GDM1 (cell line): ENCODE data around the gene SND1.
"Not testable (repeated sequence)": the region's sequence is repeated elsewhere in the genome, so short reads cannot be mapped to it uniquely, and the experiment has no call there.

ENCODE experiments used
- DNase-seq: peaks from one replicate; lab custom pipeline; 2025; lab: John Stamatoyannopoulos, UW

SND1 gene

DNA sequence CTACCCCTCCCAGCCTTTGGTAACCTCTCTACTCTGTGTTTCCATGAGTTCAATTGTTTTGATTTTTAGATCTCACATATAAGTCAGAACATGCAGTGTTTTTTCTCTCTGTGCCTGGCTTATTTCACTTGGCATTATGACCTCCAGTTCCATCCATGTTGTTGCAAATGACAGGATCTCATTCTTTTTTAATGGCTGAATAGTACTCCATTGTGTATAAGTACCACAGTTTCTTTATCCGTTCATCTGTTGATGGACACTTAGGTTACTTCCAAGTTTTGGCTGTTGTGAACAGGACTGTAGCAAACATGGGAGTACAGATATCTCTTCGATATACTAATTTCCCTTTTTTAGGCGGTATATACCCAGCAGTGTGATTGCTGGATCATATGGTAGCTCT, 237.7 kb downstream of the SND1 start:
- DNase-seq = no peak

DNA sequence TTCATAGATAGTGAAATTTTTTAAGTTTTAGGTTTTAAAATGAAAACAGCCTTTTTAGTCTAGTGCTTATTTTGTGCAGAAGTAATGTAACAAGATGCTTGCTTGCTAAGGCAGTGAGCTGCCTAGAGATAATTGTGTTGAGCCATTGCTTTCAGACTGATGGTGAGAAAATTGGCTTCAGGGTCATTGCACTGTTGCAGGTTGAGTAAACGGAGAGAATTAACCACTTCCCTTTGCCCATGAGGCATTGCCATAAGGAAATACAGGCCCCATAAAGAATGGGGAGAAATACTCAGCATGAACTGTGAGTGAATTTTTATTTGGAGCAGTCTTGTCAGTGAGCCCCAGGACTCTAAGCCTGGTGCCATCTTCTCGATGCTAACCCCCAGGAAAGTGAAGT, 238.7 kb downstream of the SND1 start:
- DNase-seq = no peak

DNA sequence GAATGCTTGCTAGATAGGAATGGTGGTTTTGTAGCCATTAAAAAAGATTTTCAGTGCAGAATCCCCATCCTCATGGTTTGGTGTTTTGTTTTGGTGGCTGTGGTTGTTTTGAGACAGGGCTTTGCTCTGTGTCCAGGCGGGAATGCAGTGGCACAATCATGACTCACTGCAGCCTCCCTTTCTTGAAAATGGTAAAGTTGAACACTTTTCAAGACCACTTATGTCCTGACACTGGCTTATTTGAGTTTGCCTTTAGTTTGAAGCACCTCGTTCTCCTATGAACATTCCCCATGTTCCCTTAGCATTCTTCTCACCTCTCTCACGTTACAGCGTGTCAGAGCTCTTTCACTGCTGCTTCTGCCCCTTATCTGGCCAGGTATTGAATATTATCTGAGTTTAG, 239.2 kb downstream of the SND1 start:
- DNase-seq = no peak

DNA sequence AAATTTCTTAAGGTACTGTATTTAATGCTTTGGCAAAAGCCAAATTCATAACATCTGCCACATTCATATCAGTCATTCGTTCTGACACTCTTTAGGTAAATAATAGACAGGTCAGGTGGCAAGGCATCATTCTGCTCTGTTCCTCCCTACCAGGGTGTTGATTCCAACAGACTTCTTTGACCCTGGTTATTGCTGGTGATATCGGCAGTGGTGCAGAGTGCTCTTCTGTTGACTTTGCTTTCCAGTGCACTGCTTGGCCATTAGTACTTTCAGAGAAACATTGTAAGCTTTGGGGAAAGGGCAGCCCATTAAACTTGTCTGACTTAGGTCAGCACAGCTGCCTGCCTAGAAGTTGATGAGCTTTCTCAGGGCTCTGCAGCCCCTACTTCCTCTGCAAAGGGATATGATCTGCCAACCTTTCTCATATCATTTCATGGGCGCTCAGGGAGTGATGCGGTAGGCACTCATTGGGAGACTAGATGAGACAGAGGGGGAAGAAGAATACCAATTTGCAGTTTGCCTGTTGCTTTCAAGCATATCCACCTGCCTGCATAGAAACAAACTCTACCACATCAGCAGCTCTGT, 240.0 kb downstream of the SND1 start:
- DNase-seq = no peak

DNA sequence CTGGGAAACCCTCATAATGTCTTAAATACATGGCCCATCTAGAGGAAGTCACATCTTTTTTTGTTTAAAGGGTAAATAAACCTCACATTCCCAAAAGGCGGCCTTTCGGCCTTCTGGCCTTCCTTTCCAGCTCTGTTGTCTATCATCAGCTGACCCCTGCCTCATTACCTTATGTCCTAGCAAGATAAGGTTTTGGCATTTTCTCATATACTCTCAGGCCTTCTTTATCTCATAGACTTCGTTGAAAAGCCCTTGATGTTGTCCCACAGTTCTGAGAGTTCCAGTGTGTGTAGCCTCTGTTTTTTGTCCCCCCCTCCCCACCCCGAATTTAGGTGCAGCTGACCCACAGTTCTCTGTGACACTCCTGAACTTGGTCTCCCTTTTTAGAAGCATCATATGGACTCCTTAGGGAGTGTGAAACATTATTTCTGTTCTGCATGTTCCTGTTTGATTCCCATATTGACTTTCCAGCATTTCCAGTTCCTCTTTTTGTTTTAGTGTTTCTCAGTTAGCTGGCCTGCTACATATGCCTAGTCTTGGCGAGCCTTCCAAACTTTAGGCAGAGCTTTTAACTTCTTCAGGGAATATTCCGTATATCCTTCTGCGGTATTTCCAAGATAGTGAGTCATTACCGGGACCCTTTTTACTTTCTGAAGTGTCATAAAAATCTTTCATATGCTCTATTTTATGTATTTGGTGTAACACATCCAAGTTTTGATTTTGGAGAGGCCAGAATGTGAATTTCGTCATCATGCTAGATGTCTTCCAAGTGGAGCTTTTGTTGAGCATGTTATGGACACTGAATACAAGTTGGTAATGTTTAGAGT, 240.7 kb downstream of the SND1 start:
- no peak for DNase-seq

DNA sequence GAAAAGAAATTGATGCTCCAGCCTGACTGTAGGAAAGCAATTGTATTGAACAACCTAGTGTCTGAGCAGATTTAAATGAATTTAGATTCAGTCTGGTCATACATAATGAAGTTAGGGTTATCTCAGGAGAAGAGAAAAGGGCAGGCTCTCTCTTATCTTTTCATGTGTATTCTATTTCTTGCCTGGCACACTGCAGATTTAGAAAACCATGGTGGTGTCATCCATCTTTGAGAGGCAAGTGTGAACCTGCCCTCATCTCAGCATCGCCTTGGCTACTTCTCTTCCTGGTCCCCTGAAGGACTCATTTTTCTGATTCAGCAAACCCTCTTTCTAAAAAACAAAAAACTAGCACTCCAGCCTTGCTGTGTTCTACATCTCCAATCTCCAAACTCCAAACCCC, 241.6 kb downstream of the SND1 start:
- DNase-seq = no peak

DNA sequence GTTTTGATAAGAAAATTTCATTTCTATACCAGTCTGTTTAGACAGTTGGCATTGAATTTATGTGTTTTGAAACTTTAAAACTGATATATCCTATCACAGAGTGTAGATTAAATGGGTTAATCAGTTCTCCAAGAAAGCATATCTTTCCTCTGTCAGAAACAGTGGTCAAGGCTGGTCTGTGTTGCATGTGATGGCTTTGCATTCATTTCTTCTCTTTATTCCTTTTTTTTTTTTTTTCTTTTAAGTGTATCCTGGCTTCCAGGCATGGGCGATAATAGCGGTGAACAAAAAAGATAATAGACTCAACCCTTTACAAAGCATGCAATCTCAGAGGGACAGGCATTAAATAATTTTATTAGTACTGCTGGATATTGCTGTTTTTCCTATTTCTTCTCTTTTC, 242.6 kb downstream of the SND1 start:
- no peak for DNase-seq

DNA sequence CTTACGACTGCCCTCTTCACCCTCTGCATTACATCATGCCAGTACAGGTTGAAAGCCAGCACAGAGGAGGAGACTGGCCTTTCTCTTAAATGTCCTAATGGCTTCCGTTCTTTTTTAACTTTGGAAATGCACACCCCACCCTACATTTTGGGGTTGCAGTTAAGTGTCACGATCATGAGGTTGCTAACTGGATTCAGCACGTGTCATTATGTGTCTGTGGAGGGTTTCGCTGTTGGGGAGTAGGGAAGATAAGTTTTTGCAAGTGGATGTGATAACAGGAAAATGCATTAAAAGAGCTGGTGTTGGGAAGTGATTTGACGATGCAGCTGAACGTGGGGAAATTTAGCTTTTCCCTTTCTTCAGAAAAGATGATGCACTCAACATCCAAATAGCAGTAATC, 243.4 kb downstream of the SND1 start:
- no peak for DNase-seq

DNA sequence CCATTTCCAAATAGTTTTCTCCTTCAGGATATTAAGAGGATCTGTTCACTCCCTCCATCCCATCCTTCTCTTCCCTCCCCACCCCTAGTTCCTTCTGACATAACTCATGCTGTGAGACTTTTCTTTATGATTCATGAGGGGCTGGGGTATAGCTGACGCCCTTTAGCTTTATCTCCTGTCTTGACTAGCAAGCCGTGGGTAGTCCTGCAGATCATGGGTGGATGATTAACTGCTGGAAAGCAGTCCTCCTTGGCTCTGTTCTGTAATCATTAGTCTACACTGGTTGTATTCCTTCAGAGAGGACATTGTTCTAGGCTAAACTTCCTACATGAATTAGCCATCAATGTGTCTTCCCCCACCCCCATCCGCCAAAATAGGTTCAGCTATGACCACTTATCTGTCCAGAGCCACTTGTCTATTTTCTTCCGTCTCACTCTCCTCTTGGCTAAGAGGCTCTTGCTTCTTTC, 243.9 kb downstream of the SND1 start:
- no peak for DNase-seq

DNA sequence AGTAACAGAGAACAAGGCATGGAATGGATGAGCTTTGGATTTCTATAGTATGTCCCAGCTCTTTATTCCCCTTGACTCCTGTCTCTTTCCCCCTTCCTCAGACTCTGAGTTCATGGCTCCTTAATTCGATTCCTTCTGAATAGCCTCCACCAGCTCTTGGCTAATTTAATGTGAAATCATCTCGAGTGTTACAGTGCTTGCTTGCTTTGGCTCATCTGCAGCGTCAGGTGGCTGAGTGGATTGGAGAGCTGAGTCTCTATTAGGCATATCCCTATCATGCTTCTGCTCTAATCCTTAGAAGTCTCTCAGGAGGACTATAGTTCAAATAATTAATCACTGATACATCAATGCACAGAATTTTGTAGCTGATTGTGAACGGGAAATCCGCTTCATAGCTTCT, 244.7 kb downstream of the SND1 start:
- no peak for DNase-seq

DNA sequence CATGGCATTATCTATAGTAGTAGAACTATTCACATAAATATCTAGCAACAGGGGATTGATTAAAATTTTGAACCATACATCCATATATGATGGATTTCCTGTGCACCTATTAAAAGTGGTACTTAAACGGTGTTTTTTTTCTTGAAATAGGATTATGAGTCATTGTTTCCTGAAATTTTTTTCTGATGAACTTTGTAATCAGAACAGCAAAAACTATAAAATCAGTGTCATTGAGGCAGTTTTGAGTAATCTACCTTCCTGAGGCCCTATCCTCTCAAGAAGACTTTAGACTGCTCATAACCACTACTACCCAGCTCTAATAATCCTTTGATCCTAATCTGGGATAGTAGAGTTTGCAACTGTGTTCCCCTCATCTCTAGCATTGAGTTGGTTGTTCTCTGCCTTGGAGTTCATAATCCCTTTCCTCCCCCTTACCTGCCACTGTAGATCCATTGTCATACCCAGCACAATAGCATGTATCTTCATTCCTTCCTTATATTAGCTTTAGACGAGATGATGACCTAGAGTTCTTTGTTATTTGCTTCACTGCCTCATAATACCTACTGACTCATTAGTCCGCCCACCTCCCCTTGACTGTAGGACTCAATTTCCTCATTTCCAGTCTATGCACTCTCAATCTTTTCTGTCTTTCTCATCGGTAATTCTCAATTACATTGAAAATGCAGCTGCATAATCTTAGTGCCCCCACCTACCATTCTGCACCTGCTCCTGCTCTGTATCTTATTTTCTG, 245.9 kb downstream of the SND1 start:
- no peak for DNase-seq

DNA sequence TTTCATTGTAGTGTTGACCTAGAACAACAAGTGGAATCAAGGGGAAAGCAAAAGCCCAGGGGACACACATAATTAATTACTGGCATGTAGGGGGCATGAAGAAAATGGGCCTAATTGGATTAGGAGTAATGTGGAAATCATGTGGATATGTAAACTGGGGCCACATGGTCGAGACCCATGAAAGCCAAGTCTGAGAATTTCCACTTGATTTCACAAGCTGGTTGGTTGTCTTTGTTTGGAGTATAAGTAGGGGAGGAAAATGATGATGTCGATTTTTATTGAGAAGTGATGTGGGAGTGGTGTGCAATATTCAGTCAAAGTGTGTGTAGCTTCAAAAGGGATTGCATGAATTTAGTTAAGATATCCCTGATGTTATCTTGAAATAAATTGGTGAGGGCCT, 247.4 kb downstream of the SND1 start:
- no peak for DNase-seq

DNA sequence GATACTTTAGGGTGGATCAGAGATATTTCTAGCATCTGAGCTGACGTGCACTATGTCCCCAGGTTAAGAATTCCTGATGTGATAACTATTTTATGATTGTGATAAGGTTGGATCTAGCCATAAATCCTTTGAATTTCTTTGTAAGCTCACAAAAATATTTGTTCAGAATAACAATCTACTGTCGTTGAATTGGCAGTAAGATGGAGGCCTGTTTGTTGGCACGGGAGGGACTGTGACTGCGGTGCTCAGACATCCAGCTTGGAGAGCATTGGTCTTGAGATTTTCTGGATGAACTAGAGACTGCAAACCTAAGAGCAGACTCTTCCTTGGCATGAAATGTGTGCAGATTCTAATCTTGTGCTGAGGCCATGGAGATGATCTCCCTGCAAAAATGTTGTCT, 248.1 kb downstream of the SND1 start:
- no peak for DNase-seq

DNA sequence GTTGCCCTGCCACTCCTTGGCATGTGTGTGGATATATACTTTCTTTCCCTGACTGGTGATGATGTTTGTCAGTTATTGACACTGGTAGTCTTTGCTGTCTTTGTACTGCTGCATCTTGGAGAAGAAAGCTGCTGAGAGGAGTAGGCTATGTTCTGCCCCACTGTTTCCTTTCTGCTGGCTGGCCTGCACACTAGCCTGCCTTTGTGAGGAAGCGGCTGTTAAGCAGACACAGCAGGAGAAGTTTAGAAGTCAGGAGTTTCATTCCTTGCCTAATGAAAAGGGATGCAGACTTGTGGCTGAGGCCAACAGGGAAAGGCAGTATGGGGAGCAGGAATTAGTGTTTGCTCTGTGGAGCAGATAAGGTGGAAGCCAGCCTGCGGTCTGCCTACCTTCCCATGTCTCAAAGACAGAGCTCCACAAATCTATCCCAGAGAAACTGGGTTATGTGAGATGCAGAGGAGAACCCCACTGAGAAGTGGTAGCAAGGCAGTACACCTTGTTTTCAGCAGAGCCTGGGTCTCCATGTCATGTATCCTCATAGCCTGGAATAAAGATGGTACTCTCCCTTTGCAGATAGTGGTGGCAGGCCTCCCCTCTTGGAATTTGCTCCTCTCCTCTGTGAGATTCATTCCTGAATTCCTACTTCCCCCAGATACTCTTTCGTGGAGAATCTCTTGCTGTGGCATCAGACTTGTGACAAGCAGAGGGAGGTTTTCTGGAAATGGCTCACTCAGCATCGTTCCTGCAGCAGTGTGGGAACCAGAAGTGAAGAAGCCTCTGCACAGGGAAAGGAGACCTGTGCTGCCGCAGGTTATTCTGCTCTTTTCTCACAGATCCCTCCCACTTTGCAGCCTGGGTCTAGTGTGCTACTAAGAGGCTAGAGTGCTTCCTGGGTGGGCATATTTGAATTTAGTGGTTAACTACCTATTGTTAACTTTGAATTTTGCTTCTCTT, 249.0 kb downstream of the SND1 start:
- no peak for DNase-seq

DNA sequence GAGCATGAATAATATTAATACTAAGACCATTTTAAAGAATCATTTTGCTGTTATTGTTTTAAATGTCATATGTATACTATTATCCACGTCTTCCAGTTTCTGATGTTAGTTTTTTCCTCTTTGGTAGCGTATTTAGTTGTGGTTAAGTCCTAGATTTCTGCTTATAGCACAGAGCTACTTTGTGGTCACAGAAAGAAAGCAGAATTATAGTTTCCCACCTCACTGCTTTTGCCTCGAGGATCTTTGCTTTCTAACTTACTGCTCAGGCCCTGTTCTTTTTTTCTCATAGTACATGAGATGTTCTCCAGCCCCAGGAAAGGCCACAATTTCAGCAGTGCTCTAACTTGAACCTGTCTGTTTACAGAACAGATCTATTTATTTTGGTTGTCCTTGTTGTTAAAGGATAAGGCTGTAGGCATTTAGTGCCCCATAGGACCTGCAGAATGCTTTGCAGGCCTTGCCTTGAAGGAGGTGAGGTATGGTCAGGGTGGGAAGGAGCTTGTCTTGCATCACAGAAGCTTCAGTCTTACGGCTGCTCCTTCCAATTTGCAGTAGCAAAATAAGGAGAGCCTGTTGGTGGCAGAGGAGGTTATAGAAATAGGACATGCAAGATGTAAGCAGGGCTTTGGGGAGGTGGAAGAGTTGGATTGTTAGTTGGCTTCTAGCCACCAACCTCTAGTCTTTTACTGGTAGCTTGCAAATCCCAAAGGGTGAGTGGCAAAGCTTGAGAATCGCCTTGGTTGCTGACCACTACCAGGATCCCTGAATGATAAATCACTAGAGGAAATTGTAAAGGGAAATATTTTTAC, 250.1 kb downstream of the SND1 start:
- DNase-seq = no peak

DNA sequence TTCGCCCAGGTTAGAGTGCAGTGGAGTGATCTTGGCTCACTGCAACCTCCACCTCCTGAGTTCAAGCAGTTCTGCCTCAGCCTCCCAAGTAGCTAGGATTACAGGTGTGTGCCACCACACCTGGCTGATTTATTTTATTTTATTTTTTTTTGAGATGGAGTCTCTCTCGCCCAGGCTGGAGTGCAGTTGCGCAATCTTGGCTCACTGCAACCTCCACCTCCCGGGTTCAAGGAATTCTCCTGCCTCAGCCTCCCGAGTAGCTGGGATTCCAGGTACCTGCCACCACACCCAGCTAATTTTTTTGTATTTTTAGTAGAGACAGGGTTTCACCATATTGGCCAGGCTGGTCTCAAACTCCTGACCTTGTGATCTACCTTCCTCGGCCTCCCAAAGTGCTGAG, 250.8 kb downstream of the SND1 start:
- not testable (repeated sequence) for DNase-seq

DNA sequence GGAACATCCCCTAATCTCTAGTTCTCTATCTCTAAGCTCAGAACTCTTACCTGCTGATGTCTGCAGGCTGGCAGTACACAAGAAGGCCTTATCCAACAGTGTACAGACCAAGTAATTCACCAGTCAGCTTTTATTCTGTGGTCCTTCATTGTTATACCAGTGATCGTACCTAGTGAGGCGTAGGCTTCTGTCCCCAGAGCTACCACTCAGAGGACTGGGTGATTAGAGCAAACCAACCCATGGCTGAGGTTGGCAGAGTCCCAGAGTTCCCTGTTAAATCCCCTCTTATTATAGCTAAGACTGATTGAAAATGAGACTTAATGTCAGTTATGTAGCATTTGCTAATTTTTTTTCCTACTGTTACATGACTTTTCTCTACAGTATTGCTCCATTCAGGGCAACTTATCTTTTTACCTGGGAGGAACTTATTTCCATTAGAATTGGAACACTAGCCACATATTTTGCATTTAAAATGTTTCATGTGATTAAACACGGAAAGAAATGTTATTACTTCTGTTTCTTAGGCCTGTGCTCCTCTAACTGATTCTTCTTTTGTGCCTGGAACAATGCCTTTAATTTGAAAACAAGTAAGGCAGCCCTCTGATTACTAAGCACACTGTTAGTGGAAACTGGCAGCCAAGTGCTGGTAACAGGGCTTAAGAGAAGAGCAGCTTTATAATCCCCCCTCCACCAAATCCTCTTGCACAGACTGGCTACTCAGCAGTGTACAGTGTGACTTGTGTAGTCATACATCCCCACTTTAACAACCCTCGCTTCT, 252.1 kb downstream of the SND1 start:
- no peak for DNase-seq

DNA sequence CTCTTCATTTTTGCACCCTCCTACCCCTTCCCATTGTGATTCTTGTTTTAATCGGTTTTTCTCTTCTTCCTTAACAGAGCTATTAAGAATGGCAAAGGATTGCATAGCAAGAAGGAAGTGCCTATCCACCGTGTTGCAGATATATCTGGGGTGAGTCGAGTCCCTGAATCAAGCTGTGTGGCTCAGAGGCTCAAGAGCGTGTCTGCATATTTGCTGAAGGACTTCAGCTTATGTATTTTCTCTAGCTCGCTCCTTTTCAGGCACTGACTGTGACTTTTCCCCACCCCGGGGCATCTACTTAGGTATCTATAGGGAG, 252.6 kb downstream of the SND1 start:
- DNase-seq = no peak

DNA sequence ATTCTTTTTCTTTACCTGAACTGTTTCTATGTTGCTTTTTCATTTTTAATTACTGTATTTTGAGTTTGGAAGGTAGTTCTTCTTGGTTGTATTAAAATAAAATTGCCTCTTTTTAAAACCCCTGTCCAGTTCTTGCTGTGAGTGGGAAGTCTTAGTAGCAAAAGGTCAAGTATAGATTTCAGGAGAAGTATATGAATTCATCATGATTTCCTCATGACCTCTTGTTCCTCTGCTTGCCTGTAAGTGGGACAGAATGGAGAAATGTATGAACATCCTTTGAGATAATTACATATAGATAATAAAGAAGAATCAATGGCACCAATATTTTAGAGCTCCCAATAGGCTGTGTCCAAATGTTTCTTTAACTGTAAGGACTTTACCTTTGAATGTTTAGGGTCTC, 253.0 kb downstream of the SND1 start:
- no peak for DNase-seq

DNA sequence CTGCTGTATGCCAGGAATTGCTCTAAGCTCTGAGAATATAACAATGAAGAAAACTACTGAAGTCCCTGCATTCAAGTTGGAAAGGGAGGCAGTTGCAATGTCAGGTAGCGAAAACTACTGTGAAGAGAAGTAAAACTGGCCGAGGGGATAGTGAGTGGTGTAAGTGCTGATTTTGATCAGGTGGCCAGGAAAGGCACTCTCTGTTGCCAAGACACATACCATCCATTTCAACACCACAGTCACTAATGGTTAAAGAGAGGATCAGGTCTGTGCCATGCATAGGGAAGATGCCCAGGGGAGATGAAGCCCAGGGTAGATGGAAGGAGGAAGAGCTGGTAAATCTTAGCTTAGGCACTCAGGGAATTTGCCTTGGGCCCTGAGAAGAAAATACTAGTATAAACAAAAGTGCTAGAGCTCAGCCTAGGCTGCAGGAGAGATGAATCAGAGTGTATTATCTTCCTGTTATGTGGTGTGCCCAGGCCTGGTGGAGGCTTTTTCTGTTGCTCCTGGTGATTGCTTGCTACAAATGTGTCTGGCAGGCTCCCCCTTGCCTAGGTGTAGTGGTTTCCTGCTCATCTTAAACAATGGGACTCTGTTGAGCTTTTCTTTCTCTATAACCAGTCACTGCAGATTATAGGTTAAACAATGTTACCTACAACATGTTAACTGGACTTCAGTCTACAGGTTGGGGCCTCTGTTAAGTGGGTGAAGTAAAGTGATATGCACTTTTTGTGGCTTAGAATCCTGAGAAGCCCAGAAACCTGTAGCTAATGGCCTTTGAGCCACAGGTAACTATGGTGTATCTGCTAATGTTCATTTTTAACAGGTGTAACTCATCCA, 253.7 kb downstream of the SND1 start:
- DNase-seq = no peak
